ENCODE data around the gene DTNB.
A peak's percentile ranks its signal among the peaks of the same experiment; 100 is the strongest.

Gene DTNB

DNA sequence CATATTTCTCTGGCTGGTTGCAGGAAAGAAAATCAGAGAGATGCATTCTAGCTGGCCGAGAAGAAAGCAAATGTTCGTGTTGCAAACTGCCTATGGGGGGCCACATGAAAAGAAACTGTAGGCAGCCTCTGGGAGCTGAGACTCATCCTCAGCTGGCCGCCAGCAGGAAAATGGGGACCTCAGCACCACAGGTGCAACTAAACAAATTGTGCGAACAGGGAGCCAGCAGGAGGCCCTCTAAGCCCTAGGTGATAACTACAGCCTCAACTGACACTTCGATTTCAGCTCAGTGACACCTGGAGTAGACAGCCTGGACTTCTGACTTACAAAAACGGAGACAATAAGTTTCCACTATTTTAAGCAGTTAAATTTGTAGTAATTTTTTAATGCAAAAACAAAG lies 107.3 kb downstream of the DTNB start:
- no peak for DNase-seq (ENCODE audit: low read depth)
- no peak overlapping the region for H3K4me3 ChIP-seq (ENCODE audit: low read depth, low read length)
- in situ Hi-C loops (cut with HindIII; ENCODE audit: low sequenced_read_pairs): no loop called here
- TF ChIP-seq, protein P1, sequence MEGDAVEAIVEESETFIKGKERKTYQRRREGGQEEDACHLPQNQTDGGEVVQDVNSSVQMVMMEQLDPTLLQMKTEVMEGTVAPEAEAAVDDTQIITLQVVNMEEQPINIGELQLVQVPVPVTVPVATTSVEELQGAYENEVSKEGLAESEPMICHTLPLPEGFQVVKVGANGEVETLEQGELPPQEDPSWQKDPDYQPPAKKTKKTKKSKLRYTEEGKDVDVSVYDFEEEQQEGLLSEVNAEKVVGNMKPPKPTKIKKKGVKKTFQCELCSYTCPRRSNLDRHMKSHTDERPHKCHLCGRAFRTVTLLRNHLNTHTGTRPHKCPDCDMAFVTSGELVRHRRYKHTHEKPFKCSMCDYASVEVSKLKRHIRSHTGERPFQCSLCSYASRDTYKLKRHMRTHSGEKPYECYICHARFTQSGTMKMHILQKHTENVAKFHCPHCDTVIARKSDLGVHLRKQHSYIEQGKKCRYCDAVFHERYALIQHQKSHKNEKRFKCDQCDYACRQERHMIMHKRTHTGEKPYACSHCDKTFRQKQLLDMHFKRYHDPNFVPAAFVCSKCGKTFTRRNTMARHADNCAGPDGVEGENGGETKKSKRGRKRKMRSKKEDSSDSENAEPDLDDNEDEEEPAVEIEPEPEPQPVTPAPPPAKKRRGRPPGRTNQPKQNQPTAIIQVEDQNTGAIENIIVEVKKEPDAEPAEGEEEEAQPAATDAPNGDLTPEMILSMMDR (IDR thresholded peaks at IDR 0.05; ENCODE audit: low read depth, low read length, missing control alignments): no peak

DNA sequence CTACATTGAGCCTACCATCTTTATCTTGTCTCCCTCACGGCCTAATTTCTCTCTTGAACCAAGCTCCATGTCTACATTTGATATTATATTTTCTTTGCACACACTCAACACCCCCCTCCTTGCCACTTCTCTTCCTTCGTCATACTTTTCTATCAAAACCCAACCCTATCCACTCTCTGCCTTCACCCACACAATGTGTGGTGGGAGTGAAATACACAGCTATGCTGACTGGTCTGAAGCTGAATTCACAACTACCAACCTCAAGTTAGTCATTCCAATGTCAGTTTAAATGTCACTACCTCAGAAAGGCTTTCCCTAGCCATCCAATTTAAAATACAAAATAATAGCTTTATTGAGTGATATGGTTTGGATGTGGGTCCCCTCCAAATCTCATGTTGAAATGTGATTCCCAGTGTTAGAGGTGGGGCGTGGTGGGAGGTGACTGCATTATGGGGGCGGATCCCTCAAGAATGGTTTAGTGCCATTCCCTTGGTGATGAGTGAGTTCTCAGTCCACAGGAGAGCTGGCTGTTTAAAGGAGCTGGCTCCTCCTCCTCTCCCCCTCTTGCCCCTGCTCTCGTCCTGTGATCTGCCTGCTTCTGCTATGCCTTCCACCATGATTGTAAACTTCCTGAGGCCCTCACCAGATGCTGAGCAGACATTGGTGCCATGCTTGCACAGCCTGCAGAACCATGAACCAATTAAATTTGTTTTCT lies 112.1 kb downstream of the DTNB start:
- no peak for DNase-seq (ENCODE audit: low read depth)

DNA sequence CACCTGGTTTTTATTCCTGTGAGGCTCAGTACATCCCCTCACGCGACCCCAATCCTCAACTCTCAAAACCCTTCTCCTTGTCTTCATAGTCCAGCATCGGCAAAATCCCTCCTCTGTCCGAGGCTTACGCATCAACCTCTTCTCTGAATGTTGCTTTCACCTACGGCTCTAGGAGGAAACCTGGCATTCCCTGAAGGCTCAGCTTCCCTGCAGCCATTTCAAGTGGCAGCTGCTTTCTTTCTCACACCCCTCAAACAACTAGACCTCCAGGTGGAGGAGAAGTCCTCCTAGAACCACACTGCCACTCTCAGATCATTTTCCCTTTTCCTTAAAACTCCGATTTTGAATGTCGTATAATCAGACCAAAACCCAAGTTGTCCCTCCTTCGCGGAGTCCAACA lies 114.2 kb downstream of the DTNB start:
- in situ Hi-C loops (cut with HindIII; ENCODE audit: low sequenced_read_pairs): no loop called here
- no peak for DNase-seq (ENCODE audit: low read depth)

More for the DNA sequence above, 112.1 kb downstream of the DTNB start:
- in situ Hi-C loops (cut with HindIII; ENCODE audit: low sequenced_read_pairs): no loop called here
- no peak overlapping the region for H3K4me3 ChIP-seq (ENCODE audit: low read depth, low read length)
- TF ChIP-seq, protein P1 (IDR thresholded peaks at IDR 0.05; ENCODE audit: low read depth, low read length, missing control alignments): no peak

DNA sequence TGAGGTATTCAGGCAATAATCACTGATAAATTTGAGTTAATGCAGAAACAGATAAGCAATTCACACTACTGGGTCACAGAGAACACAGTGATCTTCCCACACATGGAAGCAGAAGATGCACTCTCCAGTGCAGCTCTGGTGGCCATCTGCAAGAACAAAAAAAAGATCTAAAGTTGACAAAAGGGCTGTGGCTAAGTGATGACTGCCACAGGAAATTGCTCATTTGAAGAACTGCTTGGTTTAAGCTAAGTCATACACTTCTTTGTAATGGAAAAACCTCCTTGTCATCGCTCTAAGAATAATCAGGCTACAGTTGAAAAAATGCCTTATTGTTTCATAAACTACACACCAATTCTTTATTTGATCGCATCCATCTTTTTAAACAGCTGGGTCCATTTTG lies 115.1 kb downstream of the DTNB start:
- TF ChIP-seq, protein P1 (IDR thresholded peaks at IDR 0.05; ENCODE audit: low read depth, low read length, missing control alignments): no peak
- DNase-seq (ENCODE audit: low read depth): peak; percentile 32
- H3K4me3 ChIP-seq (ENCODE audit: low read depth, low read length): no peak overlapping the region
- in situ Hi-C loops (cut with HindIII; ENCODE audit: low sequenced_read_pairs): no loop called here

More for the DNA sequence above, 114.2 kb downstream of the DTNB start:
- TF ChIP-seq, protein P1 (IDR thresholded peaks at IDR 0.05; ENCODE audit: low read depth, low read length, missing control alignments): no peak
- no peak overlapping the region for H3K4me3 ChIP-seq (ENCODE audit: low read depth, low read length)

- TF ChIP-seq, protein P1 (IDR thresholded peaks at IDR 0.05; ENCODE audit: low read depth, low read length, missing control alignments): no peak
- in situ Hi-C loops (cut with HindIII; ENCODE audit: low sequenced_read_pairs): no loop called here
- no peak overlapping the region for H3K4me3 ChIP-seq (ENCODE audit: low read depth, low read length)
- DNase-seq (ENCODE audit: low read depth): no peak
These were observed 116.0 kb downstream of the DTNB start for GRCh38 chr2:25557179-25558036.

- no peak for DNase-seq (ENCODE audit: low read depth)
- H3K4me3 ChIP-seq (ENCODE audit: low read depth, low read length): no peak overlapping the region
- in situ Hi-C loops (cut with HindIII; ENCODE audit: low sequenced_read_pairs): no loop called here
- TF ChIP-seq, protein P1 (IDR thresholded peaks at IDR 0.05; ENCODE audit: low read depth, low read length, missing control alignments): no peak
These were observed 121.1 kb downstream of the DTNB start for GRCh38 chr2:25552318-25552717.
